Peyer's patch (tissue), 4 donors: ENCODE data around the gene TSPO2. TPM values are rescaled to one million over a fixed set of nuclear protein-coding genes. Genes with fewer than 3 reads are reported as not detected.

Source experiments
- DNase-seq, 3 donors: peaks; one replicate each; pipeline ENCODE4 v3.0.0-alpha.2; 2017 to 2019
- H3K27ac ChIP-seq, 4 donors: fragments of 200-600 bp; sonication (generic); one replicate each; pipeline ENCODE4 v1.5.1; 2016 to 2019
- H3K27me3 ChIP-seq, 2 donors: fragments of 200-600 bp; sonication (generic); one replicate each; pipeline ENCODE4 v1.5.1; 2019
- H3K36me3 ChIP-seq, 3 donors: fragments of 200-600 bp; sonication (generic); one replicate each; pipeline ENCODE4 v1.5.1; 2016 to 2019
- H3K4me1 ChIP-seq, 4 donors: fragments of 200-600 bp; sonication (generic); one replicate each; pipeline ENCODE4 v1.5.1; 2016 to 2019
- H3K4me3 ChIP-seq, 4 donors: fragments of 200-600 bp; sonication (generic); 1 replicate in 3 of 4; 2 replicates in 1 of 4; pipeline ENCODE4 v1.5.1; 2016 to 2019; ENCODE audit warnings: mild to moderate bottlenecking in 1 of 4
- H3K9me3 ChIP-seq, 4 donors: fragments of 200-600 bp; sonication (generic); one replicate each; pipeline ENCODE4 v1.5.1; 2016 to 2019; ENCODE audit warnings: mild to moderate bottlenecking in 1 of 4
- CTCF ChIP-seq, 6 experiments: fragments of 450-650 bp in 4 of 6; fragments of 200-600 bp in 2 of 6; sonication (generic) in 1 of 6; IDR thresholded peaks; one replicate each; pipeline ENCODE4 v1.5.1; 2017 to 2019; ENCODE audit warnings: antibody characterized with exemption in 6 of 6, mild to moderate bottlenecking in 3 of 6, moderate library complexity in 1 of 6
- POLR2A ChIP-seq, 2 donors: fragments of 450-650 bp; IDR thresholded peaks; one replicate each; pipeline ENCODE4 v1.5.1; 2017; ENCODE audit warnings: antibody characterized with exemption in 2 of 2, mild to moderate bottlenecking in 2 of 2, moderate library complexity in 2 of 2
- total RNA-seq, 4 donors: library from RNA; depleted of rRNA; stranded (reverse); fragments of >200 nt; gene quantifications; one replicate each; pipeline ENCODE4 v1.1.0, GENCODE V29; 2016

TSPO2 gene
- total RNA-seq, 4 donors from 2014 or later = not detected

GRCh38 chr6:41047745-41048732 is 5.8 kb downstream of the TSPO2 start:
- Histone ChIP-seq H3K27ac (no peak overlapping the region), H3K4me1 (peaks cover 0 to 4% (median 2%) of the 10 kb centered on the region in 4 donors), H3K36me3 (no peaks in the 10 kb centered on the region), H3K27me3 (no peaks in the 10 kb centered on the region), H3K4me3 (no peak overlapping the region), H3K9me3 (no peaks in the 10 kb centered on the region)
- no peak for DNase-seq
- no peak for TF ChIP-seq CTCF (IDR thresholded peaks at IDR 0.05)
- TF ChIP-seq POLR2A (IDR thresholded peaks at IDR 0.05) = no peak

- Histone ChIP-seq H3K4me1 (peaks cover 0 to 4% (median 2%) of the 10 kb centered on the region in 4 donors), H3K4me3 (no peak overlapping the region), H3K27me3 (no peaks in the 10 kb centered on the region), H3K36me3 (no peaks in the 10 kb centered on the region), H3K9me3 (no peaks in the 10 kb centered on the region), H3K27ac (no peak overlapping the region)
- TF ChIP-seq POLR2A (IDR thresholded peaks at IDR 0.05) = no peak
- TF ChIP-seq CTCF (IDR thresholded peaks at IDR 0.05) = no peak
- no peak for DNase-seq
Observed at GRCh38 chr6:41049521-41049920, 7.3 kb downstream of the TSPO2 start.

GRCh38 chr6:41049955-41050354 is 7.7 kb downstream of the TSPO2 start:
- Histone ChIP-seq H3K36me3 (no peaks in the 10 kb centered on the region), H3K9me3 (no peaks in the 10 kb centered on the region), H3K4me3 (no peak overlapping the region), H3K27me3 (no peaks in the 10 kb centered on the region), H3K4me1 (peaks cover 0 to 4% (median 2%) of the 10 kb centered on the region in 4 donors), H3K27ac (no peak overlapping the region)
- TF ChIP-seq POLR2A (IDR thresholded peaks at IDR 0.05) (no peak), CTCF (IDR thresholded peaks at IDR 0.05) (no peak)
- no peak for DNase-seq

- TF ChIP-seq CTCF (IDR thresholded peaks at IDR 0.05) = no peak
- no peak for TF ChIP-seq POLR2A (IDR thresholded peaks at IDR 0.05)
- Histone ChIP-seq H3K9me3 (no peaks in the 10 kb centered on the region), H3K4me1 (peaks cover 0 to 4% (median 2%) of the 10 kb centered on the region in 4 donors), H3K27me3 (no peaks in the 10 kb centered on the region), H3K36me3 (no peaks in the 10 kb centered on the region), H3K4me3 (no peak overlapping the region), H3K27ac (no peak overlapping the region)
- DNase-seq = no peak
Observed at GRCh38 chr6:41050536-41050935, 8.3 kb downstream of the TSPO2 start.

GRCh38 chr6:41051873-41052272 is 9.6 kb downstream of the TSPO2 start:
- TF ChIP-seq CTCF (IDR thresholded peaks at IDR 0.05) = no peak
- TF ChIP-seq POLR2A (IDR thresholded peaks at IDR 0.05) = no peak
- Histone ChIP-seq H3K9me3 (no peaks in the 10 kb centered on the region), H3K4me3 (no peak overlapping the region), H3K4me1 (peaks cover 0 to 4% (median 2%) of the 10 kb centered on the region in 4 donors), H3K27ac (peak overlapping the region in 1 of 4 donors; percentile 10), H3K27me3 (no peaks in the 10 kb centered on the region), H3K36me3 (no peaks in the 10 kb centered on the region)
- no peak for DNase-seq
